Measurements from ENCODE around the gene GGTLC1.

The GGTLC1 gene

DNA sequence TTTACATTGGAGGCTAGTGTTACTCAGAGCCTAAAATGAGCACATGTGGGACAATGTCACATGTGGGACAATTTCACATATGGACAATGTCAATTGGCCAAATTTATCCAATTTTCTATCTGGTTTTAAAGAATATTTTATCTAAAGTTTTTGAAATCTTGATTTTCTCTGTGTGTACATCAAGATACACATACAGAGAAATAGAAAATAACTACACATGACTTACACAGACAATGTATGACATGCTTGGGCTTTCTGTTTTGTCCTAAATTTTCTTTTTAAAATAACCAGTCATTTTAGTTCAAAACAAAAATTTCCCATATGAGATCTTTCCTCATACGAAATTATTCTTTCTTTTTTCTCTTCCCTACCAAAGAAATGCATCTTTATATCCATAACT, 24.6 kb downstream of the GGTLC1 start:
- DNase-seq (ENCODE audit: low spot score) = no peak

DNA sequence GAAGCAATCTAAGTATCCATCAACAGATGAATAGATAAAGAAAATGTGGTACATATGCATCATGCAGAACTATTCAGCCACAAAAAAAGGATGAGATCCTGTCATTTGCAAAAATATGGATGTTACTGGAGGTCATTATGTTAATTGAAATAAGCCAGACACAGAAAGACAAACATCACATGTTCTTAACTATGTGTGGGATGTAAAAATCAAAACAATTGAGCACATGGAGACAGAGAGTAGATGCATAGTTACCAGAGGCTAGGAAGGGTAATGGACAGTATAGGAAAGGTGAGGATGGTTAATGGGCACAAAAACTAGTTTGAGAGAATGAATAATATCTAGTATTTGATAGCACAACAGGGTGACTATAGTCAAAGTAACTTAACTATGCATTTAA, 26.3 kb downstream of the GGTLC1 start:
- no peak for DNase-seq (ENCODE audit: low spot score)

DNA sequence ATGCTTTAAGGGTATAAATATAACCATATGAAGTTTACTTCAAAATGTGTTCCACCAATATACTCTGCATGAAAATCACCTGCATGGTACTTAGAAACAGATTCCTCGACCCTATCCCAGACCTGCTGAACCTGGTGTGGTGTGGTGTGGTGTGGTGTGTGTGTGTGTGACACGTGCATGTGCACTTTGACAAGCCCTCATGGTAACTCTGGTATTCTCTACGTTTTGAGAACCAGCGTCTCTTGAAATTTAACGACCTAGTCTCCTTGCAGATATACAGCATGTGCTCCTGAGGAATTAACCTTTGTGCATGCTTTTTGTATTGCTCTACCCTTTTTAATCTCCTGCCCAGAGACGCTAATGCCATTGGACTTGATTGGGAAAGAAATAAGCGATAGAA, 29.5 kb downstream of the GGTLC1 start:
- DNase-seq (ENCODE audit: low spot score) = no peak

DNA sequence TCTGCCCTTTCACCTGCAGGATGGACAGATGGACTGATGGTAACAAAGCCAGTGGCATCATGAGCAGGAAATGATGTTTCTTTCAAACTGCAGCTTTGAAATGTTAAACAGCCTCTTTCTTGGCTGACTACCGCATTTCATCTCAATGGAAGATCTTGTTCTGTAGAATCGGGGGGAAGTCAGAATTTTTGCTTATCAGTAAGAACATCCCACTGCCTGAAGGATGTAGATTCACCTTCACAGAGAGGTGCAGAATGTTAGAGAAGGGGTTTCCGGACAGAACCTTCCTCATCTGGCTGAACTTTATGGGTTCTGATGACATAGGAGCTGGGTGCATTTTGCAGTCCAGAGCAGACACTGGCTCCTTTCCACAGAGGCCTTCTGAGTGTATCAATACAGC, 32.7 kb downstream of the GGTLC1 start:
- no peak for DNase-seq (ENCODE audit: low spot score)

DNA sequence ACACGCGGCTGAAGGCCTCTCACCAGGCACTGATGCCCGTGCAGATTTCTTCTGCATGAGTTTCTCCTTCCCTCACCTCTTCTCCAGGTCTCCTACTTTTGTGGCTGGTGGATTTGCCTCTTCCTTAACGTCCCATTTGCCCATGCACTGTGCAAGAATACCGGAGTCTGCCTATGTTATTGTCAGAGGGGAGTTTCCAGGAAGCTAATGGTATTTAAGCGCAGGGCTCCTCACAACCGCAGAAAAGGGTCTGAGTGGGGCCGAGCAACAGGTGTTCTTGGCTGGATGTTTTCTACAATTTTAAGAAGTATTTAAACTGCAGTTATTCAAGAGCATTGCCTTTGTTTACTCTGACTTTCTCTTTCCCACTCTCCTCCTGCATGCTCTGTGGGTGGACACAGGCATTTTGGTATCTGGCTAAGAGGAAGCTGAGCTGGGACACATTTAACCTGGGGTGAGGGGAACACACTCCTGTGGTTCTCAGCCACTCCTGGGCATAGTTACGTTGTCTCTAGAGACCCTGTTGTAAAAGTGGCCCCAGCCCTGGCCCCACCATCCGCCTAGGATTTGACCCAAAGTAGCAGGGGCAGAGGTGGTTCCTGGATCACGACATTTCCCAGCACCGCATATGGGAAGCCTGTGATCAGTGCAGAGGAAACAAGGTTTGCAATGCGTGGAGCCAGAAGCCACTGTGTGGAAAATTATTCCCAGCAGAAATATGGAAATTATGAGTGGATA, 34.4 kb downstream of the GGTLC1 start:
- DNase-seq (ENCODE audit: low spot score) = no peak

DNA sequence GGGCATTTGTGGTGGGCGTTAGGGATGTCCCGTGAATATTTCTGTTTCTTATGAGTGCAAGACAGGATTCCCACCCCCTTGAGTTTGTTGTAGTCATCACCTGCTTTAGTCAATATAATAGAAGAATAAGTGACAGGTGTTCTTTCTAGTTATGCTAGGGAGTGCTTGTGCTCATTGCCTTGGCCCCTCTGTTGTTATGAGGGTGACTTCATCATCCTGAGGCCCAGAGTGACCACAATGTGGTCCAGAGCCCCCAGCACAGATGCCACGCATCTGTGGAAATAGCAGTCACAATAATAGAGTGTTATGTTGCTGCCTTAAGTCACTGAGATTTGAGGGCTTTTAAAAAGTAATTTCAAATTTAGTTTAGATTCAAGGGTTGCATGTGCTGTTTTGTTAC, 42.4 kb downstream of the GGTLC1 start:
- no peak for DNase-seq (ENCODE audit: low spot score)

DNA sequence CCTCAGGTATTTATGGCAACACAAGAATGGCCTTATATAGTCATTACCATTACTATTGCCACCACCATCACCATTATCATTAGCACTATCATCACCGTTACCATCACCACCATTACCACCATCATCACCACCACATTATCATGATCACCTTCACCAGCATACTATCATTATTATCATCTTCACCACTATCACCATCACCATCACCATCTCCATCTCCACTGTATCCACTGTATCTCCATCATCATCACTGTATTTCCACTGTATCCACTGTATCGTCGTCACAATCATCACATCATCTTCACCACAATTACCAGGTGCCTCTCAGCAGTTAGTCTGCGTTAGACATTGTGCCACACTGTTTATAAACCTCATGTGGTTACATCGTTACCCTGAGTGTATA, 45.3 kb downstream of the GGTLC1 start:
- DNase-seq (ENCODE audit: low spot score) = no peak

DNA sequence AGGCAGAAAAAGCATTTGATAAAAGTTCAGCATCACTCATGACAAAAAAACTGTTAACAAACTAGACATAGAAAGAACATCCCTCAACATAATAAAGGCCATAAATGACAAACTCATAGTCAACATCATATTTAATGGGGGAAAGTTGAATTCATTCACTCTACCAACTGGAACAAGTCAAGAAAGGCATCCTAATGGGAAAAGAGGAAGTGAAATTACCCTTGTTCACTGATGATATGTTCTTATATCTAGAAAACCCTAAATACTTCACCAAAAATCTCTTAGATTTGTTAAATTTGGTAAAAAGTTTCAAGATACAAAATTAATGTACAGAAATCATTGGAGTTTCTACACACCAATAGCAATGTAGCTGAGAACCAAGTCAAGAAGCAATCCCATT, 48.9 kb downstream of the GGTLC1 start:
- no peak for DNase-seq (ENCODE audit: low spot score)

DNA sequence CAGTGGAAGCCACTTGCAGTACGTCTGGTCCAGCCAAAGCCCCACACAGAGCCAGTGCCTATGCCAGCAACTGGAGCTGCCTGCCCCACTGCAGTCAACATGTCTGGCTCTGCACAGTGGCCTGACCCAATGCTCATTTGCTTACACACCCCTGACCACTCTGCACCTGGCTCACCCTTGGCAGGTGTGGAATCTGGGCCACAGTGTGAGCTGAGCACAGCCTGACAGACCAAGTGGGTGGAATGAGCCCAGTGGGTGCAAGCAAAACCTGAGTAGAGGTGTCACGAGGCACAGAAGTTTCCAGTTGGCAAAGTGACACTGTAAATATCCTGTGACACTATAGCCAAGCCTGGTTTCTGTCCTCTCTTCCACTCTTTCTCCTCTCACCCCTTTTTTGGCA, 49.5 kb downstream of the GGTLC1 start:
- DNase-seq (ENCODE audit: low spot score) = no peak

DNA sequence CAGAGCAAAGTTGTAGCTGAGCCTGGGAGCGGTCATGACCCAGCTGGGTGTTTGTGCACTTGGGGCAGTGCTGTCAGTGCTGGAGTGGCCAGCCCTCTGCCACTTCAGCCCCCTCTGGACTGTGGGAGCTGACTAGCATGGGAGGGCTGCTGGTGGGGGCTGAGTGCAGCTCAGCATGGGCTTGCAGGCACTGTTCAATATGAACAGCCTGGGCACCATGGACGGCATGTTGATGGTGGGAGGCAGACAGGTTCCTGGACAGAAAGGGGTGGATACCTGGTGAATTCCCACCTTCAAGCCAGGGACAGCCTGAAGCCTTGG, 50.5 kb downstream of the GGTLC1 start:
- DNase-seq (ENCODE audit: low spot score) = no peak

DNA sequence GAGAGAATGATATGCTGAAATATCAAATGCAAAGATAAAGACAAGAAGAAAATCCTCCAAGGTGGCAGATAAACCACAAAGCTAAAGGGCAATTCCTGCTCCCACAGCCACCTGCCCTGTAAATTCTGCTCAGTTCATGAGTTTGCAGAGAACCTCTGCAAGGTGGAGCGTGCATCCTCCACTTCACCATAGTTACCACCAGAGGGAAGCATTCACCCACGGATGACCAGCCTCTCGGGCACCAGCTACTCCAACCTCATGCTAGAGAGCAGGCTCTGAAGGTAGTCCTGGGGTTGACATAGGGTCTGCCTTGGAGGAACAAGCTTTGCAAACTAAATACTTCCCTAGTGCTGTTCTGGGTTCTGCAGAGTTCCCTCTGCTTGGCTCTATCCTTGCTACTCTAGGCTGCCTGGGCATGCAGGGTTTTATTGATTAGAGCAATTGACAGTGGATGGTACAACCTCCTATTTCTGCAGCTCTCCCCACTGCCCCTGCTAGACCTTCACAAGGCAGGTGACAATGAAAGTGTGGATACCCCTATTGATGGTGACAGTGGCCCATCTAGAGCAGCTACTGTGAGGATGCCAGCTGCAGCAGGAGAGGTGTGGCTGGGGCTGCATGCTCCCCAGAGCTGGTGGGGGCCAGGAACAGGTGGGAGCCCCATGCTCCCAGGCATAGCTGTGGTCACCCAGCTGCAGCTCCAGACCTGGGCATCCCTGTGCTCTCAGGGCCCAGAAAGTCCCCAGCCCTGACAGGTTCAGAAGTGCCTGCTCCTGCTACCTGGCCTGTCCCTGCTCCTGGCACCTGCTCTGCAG, 51.1 kb downstream of the GGTLC1 start:
- peak; percentile 58 for DNase-seq (ENCODE audit: low spot score)

Measured in AG08396 (cell line).